NOMO-1 treated with DMSO at 0.1 percent for 48 hours (cell line): ENCODE measurements around the gene POC1B.
"Not testable (repeated sequence)": the region's sequence is repeated elsewhere in the genome, so short reads cannot be mapped to it uniquely, and the experiment has no call there.

ENCODE experiments used
- DNase-seq: peaks from one replicate; lab custom pipeline; 2025; ENCODE audit not compliant: unreplicated experiment; lab: John Stamatoyannopoulos, UW

POC1B gene

DNA sequence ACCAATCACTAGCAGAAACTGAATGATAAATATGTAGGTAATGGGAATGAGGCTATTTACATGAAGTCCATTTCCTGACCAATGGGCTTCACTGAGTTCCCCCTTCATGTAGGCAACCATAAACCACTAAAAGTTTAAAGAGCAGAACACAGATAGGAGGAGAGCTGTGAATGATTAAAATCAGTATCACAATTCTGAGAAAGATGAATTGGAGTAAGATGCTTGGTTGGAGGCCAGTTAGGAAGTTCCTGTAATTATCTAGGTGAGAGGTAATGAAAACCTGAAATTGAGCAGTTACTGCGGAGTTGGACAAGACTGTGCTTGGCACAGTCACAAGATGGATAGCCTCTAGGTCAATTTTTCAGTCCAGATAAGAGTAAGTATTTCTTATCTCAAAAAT lies 57.8 kb downstream of the POC1B start:
- DNase-seq, result no peak

DNA sequence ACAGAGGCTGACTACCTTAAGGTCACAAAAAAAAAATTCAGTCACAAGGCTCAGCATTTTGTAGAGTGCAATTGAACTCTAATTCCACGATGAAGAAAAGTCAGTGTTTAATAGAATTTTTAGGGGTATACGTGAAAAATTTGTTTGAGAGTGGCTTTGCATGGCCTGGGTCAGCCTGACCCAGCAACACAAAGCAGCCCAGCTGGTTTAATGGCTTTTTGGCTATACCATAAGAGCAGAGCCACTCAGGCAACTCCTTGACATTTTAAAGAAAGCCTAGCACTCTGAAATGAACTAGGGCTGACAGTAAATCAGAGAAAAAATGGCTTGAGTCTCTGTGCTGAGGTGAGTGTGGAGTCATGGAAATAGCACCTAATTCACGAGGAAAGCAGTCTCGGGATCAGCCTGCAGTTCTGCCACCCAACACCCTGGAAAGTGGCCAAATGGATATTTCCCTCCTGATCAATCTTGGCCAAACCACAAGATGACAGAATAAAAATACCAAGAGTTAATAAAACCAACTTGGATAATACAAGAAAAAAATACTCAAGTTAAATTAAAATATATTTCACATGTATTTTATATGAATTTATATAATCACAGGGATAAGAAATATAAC lies 60.8 kb downstream of the POC1B start:
- DNase-seq, result no peak

DNA sequence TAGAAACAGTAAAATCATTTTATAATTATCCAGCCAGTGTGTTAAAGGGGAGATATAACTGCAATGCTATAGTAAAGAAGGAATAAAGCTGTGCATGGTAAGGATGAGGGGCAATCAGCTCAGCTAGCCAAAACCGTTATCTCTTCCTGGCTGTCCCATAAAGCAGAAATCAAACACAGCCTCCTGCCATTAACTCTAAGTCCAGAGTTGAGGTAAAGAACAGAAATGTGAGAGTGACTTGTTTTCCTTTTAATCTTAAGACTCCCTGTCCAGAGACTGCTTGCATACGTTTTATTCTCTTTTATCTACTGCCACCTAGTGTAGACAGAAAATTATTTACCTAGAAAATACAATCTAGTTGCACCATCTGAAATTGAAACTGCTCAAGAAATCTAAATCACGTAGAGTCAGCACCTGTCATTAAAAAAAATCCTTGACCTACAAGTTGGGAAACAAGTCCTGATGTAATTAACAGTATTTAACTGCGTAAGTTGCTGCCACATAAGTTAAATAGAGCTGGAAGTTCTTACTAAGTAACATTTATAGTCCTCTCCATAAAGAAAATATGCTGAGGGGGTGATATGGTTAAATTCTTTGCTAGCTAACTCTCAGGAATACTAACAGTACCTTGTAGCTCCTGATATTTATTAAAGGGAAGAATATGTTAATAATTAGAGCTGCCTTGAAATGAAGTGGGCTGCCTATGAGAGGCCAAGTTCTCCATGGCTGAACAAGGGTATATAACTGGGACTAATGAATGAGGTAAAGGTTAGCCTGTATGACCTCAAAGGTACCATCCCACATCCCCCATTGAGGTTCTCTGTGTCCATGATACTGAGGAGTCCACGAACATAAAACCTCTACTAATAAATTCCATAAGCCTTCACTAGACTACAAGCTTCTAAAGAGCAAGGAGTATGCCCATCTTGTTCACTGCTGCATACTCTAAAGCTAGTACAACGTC lies 63.9 kb downstream of the POC1B start:
- peak; percentile 86 for DNase-seq

DNA sequence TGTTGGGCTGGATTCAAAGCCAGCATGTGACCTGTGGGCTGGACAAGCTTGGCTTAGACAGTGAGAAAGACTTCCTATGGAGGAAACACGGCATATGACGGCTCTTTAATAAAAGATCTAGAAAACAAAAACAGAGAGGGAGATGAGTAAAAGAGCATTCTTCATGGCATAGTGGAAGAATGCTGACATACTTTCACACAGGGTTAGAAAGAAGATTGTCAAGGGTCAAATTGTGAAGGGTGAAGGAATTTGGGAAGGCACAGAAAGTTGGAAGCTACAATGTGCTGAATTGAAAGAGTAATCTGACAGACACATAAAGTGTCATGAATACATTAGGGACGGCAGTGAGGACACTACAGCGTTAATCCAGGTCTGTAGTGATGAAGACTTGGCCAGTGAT lies 64.7 kb downstream of the POC1B start:
- DNase-seq, result no peak

DNA sequence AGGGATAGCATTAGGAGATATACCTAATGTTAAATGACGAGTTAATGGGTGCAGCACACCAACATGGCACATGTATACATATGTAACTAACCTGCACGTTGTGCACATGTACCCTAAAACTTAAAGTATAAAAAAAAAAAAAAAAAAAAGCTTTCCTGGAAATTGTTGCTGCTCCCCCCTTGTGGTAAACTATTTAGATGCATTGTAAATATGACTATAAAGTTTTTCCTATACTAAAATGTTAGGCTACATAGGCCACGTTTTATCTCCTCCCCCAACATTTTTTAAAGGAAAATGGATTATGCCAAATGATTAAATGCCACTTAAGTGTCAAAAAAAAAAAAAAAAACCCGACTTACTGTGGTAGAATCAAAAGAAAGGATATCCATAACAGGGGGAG lies 66.6 kb downstream of the POC1B start:
- not testable (repeated sequence) for DNase-seq

DNA sequence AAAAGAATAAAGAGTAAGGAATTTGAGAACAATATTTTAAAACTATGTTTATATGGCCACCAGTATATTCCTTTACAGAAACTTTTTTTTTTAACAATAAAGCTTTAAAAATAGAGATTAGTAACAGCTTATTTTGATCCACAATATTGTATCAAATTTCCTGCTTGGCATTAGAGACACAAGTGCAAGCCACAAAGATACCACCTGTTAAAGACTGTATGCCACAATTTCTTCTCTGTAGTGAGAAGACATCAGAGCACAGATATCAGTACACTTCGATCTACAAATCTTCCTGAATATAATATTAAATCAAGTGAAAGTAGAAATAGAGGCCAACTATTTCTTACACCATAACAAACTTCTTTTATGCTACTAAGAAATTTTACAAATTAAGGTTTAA lies 69.3 kb downstream of the POC1B start:
- no peak for DNase-seq

DNA sequence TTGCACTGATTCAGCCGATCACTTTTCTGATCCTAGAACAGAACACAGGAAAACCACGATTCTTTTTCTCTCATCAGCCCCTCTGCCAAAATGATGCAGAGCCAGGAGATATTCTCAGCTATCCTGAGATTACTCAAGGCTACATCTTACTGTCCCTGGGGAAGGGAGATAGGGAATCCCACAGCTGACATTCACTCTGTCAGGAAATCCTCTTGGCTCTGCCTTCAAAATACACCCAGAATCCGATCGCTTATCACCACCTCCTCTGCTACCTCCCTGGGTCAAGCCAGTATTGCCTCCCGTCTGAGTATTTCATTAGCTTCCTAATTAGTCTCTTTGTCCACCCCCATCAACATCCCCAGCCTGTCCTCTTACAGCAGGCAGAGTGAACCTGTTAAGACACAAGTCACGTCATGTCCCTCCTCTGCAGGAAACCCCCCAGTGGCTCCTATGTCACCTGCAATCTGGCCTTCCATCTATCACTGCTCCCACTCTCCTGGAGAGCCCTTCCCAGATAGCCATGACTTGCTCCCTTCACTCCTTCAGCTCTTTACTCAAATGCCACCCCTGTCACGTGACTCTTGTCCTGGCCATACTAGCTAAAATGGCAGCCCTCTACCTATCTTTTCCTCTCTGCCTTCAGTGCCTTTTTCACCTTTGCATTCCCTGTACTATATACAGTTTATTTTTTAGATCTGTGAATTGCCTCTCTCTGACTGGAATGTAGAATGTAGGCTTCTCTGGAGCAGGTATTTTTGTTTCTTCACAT lies 71.6 kb downstream of the POC1B start:
- no peak for DNase-seq

DNA sequence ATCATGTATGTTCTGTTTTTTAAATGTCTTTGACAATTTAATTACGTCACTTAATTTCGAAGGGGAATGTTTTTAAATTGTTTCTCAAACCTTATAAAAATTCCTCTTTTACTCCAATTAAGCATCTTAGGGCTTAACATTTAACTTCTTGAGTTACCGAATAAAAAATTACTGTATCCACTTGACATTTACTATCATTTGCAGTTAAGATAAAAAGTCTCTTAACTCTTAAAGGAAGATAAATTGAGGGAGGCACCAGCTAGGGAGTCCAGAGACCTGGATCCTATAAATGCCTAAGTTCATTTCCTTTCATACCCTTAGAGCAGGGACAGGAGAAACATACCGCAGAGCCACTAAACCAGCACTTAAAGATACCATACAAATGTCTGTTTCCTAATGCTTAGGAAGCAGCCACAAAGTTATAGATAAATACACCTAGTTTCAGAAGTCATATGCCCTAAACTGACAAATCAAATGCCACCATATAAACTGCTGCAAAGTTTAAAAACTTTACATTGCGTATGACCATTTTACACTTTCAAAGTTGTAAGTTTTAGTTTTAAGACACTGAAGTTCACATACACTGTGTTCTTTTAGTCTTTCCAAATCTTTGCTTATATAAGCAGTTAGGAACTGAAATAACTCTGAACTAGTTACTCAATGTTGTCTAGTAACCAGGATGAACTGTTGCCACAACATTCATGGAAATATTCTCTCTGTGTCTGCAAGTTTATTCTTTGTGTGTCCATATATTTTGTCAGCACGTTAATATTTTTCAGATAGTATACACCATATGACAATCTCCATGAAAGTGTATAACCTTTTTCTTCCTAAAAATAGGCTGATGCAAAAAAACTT lies 72.5 kb downstream of the POC1B start:
- DNase-seq, result peak; percentile 26

DNA sequence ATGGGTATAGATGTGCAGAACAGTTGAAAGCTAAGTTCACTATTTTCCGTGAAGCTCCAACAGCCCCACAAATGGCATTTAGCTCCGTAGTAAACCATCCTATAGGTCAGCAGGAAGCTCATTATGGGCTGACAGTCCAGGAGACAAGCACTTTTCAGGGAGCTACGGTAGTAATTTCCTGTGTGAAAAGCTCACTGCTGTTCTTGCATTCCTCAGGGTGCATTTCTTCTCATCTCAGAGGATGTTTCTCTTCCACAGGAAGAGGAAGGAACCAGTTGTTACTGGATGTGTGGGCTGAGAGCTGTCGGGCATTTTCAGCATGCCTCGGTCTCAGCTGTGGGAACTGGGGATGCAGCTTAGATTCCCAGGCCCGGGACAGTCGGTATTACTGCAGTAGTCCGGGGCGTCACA lies 74.0 kb downstream of the POC1B start:
- no peak for DNase-seq

DNA sequence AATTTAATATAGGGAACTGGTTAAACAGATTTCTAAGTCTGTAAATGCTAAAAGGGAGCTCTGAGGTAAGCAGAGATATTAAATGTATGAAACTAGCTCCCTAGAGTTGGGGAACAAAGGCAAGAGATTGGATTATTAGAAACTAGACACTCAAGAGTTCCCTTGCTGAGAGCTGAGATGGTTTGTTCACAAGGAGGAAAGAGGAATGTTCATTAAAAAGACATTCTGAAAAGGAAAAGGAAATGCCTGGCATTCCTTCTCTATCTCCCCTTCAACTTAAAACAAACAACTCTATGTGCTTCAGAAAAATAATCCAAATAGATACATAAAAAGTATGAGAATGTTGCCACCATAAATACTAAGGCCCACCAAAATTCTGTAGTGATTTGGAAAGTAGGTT lies 74.9 kb downstream of the POC1B start:
- no peak for DNase-seq

DNA sequence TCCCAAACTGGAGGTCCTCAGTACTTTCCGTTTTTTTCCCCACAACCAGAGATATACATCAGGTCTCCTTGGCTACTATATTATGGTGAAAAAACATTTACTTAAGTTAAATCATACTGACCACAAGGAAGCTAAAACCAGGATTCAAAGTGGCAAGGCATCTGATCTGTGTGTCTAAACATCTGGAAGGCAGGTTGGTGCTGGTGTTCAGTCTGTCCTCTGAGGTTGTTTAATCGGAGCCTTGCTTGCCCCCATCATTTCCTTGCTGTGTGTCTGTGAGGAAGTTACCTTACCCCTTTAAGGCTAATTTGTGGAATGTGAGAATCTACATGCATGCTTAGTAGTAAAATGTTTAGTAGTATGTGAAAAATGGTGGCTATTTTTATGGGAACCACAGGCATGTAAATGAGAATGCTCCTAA lies 76.9 kb downstream of the POC1B start:
- no peak for DNase-seq

DNA sequence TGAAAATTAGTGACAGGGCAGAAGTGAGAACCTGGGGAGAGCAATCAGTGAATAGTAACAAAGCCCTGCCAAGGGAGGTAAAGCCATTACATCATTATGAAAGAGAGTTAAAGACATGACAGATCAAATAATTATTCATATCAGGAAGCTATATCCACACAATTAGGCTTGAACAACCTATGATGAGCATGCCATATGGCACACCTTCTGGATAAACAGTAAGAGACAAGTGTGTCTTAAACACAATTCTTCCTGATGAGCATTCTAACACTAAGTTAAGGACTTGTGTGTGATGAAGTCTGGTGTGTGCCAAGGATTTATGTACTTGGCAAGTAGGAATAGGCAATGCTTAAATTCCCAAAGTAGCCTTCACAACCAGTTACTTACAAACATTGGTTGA lies 77.3 kb downstream of the POC1B start:
- no peak for DNase-seq

DNA sequence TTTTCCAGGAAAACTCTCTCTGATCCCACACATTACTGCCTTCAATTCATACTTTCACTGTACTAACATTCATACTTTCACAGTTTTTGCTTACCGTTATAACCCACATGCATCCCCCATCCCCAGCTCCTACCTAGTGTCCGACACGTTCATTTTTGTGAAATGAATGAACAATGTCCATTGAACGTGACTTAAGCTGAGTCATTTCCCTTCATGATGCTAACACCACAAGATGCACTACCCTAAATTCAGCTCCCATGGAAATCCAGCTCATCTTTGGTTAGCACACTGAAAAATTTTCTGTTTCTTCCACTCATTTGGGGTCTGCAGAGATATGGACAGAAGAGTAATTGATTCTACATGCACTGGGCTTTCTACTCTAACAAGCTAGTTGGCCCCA lies 85.9 kb downstream of the POC1B start:
- no peak for DNase-seq

DNA sequence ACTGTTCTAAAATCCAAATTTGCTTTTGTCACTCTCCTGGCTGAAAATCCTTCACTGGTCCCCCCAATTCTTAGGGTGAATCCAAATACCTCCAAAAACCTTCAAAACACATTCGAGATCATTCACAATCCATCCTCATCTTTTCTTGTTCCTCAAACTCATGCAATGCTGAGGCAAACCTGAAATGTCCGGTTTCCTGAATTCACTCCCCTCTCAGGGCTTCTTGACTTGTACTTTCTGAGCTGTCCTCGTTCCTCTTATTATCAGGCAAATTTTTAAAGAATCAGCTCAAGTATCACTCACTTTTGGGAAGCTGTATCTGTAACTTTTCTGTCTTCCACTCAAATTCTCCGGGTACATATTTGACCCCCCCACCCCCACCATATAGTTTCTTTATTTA lies 88.6 kb downstream of the POC1B start:
- DNase-seq, result peak; percentile 1

DNA sequence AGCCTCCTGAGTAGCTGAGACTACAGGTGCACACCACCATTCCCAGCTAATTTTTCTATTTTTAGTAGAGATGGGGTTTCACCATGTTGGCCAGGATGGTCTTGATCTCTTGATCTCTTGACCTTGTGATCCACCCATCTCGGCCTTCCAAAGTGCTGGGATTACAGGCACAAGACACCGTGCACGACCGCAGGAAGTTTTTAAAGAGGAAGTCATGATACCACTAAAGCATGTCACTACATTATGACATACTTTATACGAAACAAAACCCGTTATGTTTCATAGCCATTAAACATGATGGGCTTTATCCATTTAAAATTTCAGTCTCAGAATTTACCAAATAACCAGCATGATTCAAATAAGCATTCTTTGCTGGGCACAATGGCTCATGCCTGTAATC lies 89.8 kb downstream of the POC1B start:
- no peak for DNase-seq

DNA sequence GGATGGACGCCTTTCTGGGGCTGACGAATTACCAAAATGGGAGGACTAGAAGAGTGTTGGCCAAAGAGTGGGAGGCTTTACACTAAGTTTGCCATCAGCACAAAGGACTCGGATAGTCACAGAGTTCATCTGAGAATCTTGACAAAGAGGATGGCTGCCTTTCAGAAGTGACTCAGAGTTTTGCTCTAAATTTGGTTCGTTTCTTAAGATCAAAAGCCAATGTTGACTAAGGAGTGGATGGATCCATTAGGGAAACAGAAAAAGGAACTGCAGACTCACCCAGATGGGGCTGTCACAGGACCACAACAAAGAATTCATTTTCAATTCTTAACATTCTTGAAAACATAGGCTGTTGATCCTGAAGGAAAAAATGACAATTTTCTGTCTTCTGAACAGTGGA lies 92.2 kb downstream of the POC1B start:
- peak; percentile 7 for DNase-seq

DNA sequence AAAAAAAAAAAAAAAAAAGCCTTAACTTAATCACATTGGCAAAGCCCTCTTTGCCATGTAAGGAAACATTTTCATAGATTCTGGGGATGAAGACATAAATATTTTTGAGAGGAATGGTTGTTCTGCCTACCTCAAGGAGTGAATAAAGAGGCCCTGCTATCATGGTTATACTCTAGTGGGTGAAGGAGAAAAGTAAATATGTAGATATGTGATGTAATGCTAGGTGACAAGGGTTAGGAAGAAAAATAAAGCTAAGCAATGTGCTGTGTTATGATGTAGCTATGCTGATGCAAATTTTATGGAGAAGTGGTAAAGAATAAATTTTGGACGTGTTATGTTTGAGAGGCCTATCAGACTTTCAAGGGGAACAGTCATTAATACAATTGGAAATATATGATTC lies 93.5 kb downstream of the POC1B start:
- no peak for DNase-seq

DNA sequence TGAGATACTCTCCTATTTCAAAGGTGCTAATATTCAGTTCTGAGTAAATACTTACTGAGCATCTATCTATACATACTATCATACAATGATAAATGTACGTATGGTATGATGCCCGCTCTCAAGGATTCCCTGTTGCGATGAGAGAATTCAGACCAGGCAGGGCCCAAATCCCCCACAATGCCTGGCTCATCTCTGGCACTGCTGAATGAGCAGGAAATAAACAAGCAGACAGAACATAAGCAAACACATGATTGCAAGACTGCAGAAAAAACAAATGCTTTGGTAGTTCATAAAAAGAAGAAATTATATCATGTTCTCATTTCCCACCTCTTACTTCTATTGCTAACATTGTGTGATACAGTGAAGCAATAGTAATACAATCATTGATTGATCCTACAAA lies 96.3 kb downstream of the POC1B start:
- no peak for DNase-seq

DNA sequence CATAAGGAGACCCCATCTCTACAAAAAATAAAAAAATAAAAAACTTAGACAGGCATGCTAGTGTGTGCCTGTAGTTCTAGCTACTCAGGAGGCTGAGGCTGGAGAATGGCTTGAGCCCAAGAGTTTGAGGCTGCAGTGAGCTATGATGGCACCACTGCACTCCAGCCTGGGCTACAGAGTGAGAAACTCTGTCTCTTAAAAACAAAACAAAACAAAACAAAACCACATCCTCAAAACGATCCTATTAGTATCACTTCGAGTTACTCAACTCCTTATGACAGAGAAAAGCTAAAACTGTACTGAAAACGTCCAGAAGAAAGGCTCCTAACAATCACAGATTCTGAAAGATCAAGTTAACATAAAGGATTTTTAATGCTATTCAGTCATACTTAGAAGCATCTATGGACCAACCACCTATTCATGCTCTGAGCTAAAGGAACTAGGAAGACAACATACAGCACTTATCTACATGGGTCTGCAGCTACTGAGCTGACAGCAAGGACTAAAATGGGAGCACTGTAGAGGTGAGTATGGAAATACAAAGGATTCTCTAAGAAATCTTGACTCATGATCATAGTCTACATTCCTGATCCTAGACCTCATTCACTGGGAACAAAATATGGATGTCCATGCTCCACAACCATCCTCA lies 98.2 kb downstream of the POC1B start:
- DNase-seq, result peak; percentile 91

DNA sequence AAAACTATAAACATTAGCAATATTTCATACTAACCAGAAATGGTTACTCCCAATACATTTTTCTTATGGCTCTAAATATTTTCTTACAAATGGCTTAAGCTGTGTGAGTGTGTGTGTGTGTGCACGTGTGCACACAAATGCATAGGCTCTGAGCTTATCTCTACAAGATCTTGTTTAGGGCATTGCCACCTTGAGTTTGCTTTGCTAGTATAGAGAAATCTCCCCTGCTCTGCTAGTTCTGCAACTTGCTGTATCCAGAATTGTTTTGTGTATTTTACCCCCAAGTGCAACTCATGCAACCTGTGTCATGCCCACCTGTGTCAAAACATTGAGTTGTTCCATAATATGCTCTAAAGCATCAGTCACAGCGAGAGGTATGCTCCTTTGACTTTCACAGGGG lies 101.0 kb downstream of the POC1B start:
- DNase-seq, result no peak
